MM.1S (cell line): ENCODE measurements around the gene ASTN1.

Source experiments
- DNase-seq: peaks from one replicate; pipeline ENCODE4 v3.0.0-alpha.2; 2015
- H2AFZ ChIP-seq: fragments of 300-600 bp; sonication (generic); 2 replicates; pipeline ENCODE4 v1.6.0; 2016; ENCODE audit warnings: antibody characterized with exemption, low read length
- H3F3A ChIP-seq: fragments of 300-600 bp; sonication (generic); 2 replicates; pipeline ENCODE4 v1.6.1; 2016; ENCODE audit warnings: mild to moderate bottlenecking, antibody characterized with exemption, low read length, moderate library complexity, mixed read lengths; ENCODE audit not compliant: insufficient read depth
- H3K27ac ChIP-seq: fragments of 300-600 bp; sonication (generic); 2 replicates; pipeline ENCODE4 v1.5.1; 2016; ENCODE audit warnings: mild to moderate bottlenecking, low read length
- H3K27me3 ChIP-seq: fragments of 300-600 bp; sonication (generic); replicated peaks from 2 replicates; pipeline ENCODE4 v1.6.0; 2016; ENCODE audit warnings: low read length; ENCODE audit not compliant: insufficient read depth
- H3K36me3 ChIP-seq: fragments of 300-600 bp; sonication (generic); replicated peaks from 2 replicates; pipeline ENCODE4 v1.6.1; 2016; ENCODE audit warnings: mild to moderate bottlenecking, low read length, mixed read lengths; ENCODE audit not compliant: insufficient read depth
- H3K4me1 ChIP-seq: fragments of 300-600 bp; sonication (generic); 2 replicates; pipeline ENCODE4 v1.6.1; 2016; ENCODE audit warnings: low read length, mixed read lengths
- H3K4me2 ChIP-seq: fragments of 300-600 bp; sonication (generic); 2 replicates; pipeline ENCODE4 v1.6.0; 2016; ENCODE audit warnings: low read depth, low read length
- H3K4me3 ChIP-seq: fragments of 300-600 bp; sonication (generic); 2 replicates; pipeline ENCODE4 v1.5.1; 2016; ENCODE audit warnings: low read length, mixed read lengths
- H3K79me2 ChIP-seq: fragments of 300-600 bp; sonication (generic); 2 replicates; pipeline ENCODE4 v1.6.1; 2016; ENCODE audit warnings: mixed run types, low read length, mixed read lengths
- H3K9ac ChIP-seq: fragments of 300-600 bp; sonication (generic); 2 replicates; pipeline ENCODE4 v1.6.1; 2016; ENCODE audit warnings: low read length, mixed read lengths
- H3K9me2 ChIP-seq: fragments of 300-600 bp; sonication (generic); replicated peaks from 2 replicates; pipeline ENCODE4 v1.6.1; 2016; ENCODE audit warnings: mild to moderate bottlenecking, low read length, mixed read lengths; ENCODE audit not compliant: insufficient read depth
- H3K9me3 ChIP-seq: fragments of 300-600 bp; sonication (generic); replicated peaks from 2 replicates; pipeline ENCODE4 v1.6.1; 2016; ENCODE audit warnings: mild to moderate bottlenecking, low read length, mixed read lengths; ENCODE audit not compliant: insufficient read depth
- H4K20me1 ChIP-seq: fragments of 300-600 bp; sonication (generic); 2 replicates; pipeline ENCODE4 v1.6.1; 2016; ENCODE audit warnings: mild to moderate bottlenecking, low read length, moderate library complexity, mixed read lengths; ENCODE audit not compliant: insufficient read depth
- EZH2 ChIP-seq: fragments of 300-600 bp; sonication (generic); optimal IDR thresholded peaks from 2 replicates; pipeline ENCODE3; 2017; ENCODE audit warnings: low read depth, mild to moderate bottlenecking, antibody characterized with exemption, low read length, mixed read lengths
- EZH2phosphoT487 ChIP-seq: fragments of 300-600 bp; sonication (generic); IDR thresholded peaks from 2 replicates; pipeline ENCODE4 v1.6.1; 2018; ENCODE audit warnings: antibody characterized with exemption, low read length
- TF ChIP-seq, protein P1 (sequence below): fragments of 300-600 bp; sonication (generic); IDR thresholded peaks from 2 replicates; pipeline ENCODE4 v1.5.1; 2016; ENCODE audit warnings: antibody characterized with exemption, low read length, mixed read lengths

Gene ASTN1

DNA sequence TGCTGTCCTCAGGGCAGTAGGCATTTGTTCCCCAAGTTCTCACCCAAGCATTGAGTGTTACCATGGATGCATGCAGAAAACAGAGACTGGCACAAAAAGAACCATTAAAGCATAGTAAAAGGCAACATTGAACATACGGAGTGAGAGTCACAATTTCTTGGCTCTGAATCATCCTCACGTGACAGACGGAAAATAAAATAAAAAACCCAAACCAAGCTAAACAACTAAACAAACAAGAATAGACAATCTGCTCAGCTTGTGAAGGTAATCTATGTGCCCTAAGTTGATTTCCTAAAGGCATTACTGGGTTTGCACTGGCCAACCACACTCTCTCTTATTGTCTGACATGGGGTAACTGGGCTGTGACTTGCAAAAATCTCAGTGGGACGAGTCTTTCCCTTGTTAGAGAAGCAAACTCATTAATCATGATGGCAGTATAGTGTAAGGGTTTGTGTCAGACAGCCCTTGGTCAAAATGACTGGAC, 306.0 kb downstream of the ASTN1 start:
- no peaks in the 10 kb centered on the region for H3K4me1 ChIP-seq
- no peaks in the 10 kb centered on the region for H3K27me3 ChIP-seq
- H3K4me3 ChIP-seq = no peak overlapping the region
- H3K4me2 ChIP-seq = no peak overlapping the region
- TF ChIP-seq EZH2phosphoT487 = no peak
- TF ChIP-seq, protein P1, sequence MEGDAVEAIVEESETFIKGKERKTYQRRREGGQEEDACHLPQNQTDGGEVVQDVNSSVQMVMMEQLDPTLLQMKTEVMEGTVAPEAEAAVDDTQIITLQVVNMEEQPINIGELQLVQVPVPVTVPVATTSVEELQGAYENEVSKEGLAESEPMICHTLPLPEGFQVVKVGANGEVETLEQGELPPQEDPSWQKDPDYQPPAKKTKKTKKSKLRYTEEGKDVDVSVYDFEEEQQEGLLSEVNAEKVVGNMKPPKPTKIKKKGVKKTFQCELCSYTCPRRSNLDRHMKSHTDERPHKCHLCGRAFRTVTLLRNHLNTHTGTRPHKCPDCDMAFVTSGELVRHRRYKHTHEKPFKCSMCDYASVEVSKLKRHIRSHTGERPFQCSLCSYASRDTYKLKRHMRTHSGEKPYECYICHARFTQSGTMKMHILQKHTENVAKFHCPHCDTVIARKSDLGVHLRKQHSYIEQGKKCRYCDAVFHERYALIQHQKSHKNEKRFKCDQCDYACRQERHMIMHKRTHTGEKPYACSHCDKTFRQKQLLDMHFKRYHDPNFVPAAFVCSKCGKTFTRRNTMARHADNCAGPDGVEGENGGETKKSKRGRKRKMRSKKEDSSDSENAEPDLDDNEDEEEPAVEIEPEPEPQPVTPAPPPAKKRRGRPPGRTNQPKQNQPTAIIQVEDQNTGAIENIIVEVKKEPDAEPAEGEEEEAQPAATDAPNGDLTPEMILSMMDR = no peak
- no peak for TF ChIP-seq EZH2
- H2AFZ ChIP-seq = no peak overlapping the region
- H3K36me3 ChIP-seq = no peaks in the 10 kb centered on the region
- no peaks in the 10 kb centered on the region for H4K20me1 ChIP-seq
- no peaks in the 10 kb centered on the region for H3K9me3 ChIP-seq
- no peak for DNase-seq
- H3K9ac ChIP-seq = no peak overlapping the region
- no peaks in the 10 kb centered on the region for H3F3A ChIP-seq
- H3K9me2 ChIP-seq = no peaks in the 10 kb centered on the region
- no peaks in the 10 kb centered on the region for H3K79me2 ChIP-seq
- H3K27ac ChIP-seq = no peak overlapping the region

DNA sequence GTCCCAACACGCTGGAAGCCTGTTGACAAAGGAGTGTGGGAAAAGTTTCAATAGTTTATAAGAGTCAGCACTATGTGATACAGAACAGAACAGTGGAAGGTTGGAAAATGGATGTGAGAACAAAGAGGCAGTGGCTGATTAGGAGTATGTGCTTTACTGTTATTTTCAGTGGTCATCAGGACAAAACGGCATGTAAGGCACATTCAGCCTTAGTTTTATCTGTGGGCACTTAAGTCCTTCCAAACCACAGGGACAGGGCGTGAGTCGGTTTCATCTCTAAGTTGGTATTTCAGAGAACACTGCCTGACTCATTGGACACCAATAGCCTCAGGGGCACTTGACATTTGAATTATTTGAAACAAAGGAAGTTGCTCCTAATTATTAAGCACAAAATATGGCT, 306.9 kb downstream of the ASTN1 start:
- Histone ChIP-seq H3F3A (no peaks in the 10 kb centered on the region), H3K27me3 (no peaks in the 10 kb centered on the region), H3K9me3 (no peaks in the 10 kb centered on the region), H4K20me1 (no peaks in the 10 kb centered on the region), H3K9ac (no peak overlapping the region), H3K4me2 (no peak overlapping the region), H3K27ac (no peak overlapping the region), H2AFZ (no peak overlapping the region), H3K36me3 (no peaks in the 10 kb centered on the region), H3K79me2 (no peaks in the 10 kb centered on the region), H3K4me3 (no peak overlapping the region), H3K9me2 (no peaks in the 10 kb centered on the region), H3K4me1 (no peaks in the 10 kb centered on the region)
- TF ChIP-seq EZH2 = no peak
- no peak for TF ChIP-seq EZH2phosphoT487
- TF ChIP-seq, protein P1 = no peak
- DNase-seq = no peak

DNA sequence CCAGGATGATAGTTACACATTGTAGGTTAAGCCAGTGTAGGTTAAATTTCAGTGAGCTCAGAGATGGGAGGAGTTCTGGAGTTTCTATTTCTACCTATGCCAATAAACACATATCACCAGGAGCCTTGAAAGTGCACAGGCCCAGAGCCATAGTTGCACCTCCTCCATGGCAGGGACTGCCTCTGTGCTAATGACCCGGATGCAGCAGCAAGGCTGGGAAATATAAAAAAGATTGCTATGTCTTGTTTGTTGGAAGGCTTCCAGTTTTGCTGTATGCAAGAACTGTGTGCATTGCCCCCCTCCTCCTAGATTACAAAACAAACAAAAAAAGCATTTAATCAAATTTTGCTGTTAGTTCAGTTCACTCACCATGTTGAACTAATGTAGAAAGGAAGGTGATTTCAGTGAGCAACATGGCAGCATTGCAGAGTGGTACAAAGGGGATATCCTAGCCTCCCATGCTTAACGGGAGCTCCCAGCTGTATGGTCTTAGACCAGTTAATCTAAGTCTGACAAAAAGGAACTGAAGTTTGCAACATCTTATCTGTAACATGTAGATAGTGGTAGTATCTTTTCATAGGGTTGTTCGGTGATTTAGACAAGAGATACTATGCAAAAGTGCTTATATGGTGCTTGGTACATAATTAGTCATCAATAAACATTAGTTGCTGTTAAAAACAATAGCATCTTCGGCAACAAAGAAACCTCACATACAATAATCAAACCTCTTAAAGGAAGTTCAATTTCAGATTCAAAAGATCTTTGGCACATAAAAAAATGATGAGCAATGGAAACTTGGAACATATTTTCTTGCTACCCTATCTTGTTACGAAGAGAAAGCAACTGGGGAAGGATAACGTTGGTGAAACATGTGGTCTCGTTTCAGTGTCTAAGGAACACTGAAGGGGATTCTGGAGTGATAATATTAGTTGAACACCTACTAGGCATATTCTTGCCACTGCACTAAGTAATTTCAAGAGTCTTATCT, 309.5 kb downstream of the ASTN1 start:
- Histone ChIP-seq H3K9me2 (no peaks in the 10 kb centered on the region), H4K20me1 (no peaks in the 10 kb centered on the region), H3K27ac (no peak overlapping the region), H3K27me3 (no peaks in the 10 kb centered on the region), H3K4me3 (no peak overlapping the region), H3K9me3 (no peaks in the 10 kb centered on the region), H2AFZ (no peak overlapping the region), H3K4me1 (no peaks in the 10 kb centered on the region), H3K36me3 (no peaks in the 10 kb centered on the region), H3K79me2 (no peaks in the 10 kb centered on the region), H3K4me2 (no peak overlapping the region), H3K9ac (no peak overlapping the region), H3F3A (no peaks in the 10 kb centered on the region)
- no peak for TF ChIP-seq EZH2phosphoT487
- DNase-seq = no peak

DNA sequence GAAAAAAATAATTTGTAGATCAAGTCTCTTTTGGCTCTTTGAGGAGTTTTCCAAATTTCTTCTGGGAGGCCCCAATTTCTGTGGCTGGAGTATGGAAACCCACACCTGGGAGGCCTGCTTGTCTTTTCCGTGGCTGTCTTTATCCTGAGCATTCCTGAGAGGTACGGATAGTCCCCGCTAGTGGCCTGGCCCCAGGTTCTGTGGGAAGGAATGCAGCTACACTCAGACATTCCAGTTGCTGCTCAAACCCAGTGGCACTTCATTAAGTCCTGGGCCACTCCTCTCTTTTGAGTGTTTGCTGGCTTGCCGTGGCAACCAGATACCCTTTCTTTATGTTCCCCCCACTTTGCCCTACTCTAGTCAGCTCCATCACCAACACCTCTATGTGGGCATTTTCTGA, 310.4 kb downstream of the ASTN1 start:
- Histone ChIP-seq H3K4me1 (no peaks in the 10 kb centered on the region), H4K20me1 (no peaks in the 10 kb centered on the region), H3K9me3 (no peaks in the 10 kb centered on the region), H3K36me3 (no peaks in the 10 kb centered on the region), H2AFZ (no peak overlapping the region), H3K79me2 (no peaks in the 10 kb centered on the region), H3K9me2 (no peaks in the 10 kb centered on the region), H3K4me2 (no peak overlapping the region), H3K27ac (no peak overlapping the region), H3K4me3 (no peak overlapping the region), H3F3A (no peaks in the 10 kb centered on the region), H3K27me3 (no peaks in the 10 kb centered on the region), H3K9ac (no peak overlapping the region)
- TF ChIP-seq EZH2 (no peak), EZH2phosphoT487 (no peak)
- TF ChIP-seq, protein P1 = no peak
- DNase-seq = no peak
